GM12878 (cell line): ENCODE data around the gene CMBL. TPM values are rescaled to one million over a fixed set of nuclear protein-coding genes. Genes with fewer than 3 reads are reported as not detected.

Source experiments
- NBN ChIP-seq: fragments of 450-650 bp; IDR thresholded peaks from 2 replicates; pipeline ENCODE4 v1.6.1; 2016
- NR2F1 ChIP-seq: fragments of 450-650 bp; conservative IDR thresholded peaks from 2 replicates; pipeline ENCODE4 v1.6.1; 2017; ENCODE audit warnings: mild to moderate bottlenecking
- RFX5 ChIP-seq: IDR thresholded peaks from 2 replicates; pipeline ENCODE4 v1.6.1; 2011; ENCODE audit warnings: low read depth, low read length, improper control_type of control experiment
- ZSCAN29 ChIP-seq: fragments of 450-650 bp; IDR thresholded peaks from 2 replicates; pipeline ENCODE4 v1.6.1; 2017; ENCODE audit warnings: mild to moderate bottlenecking, moderate library complexity
- polyA plus RNA-seq, 11 experiments: library from polyadenylated mRNA; depleted of rRNA in 4 of 11; unstranded in 6 of 11; stranded (reverse) in 5 of 11; fragments of >200 nt; fragmentation: Nextera tagmentation in 4 of 11; fragmentation: Illumina TruSeq in 1 of 11; extraction: Ambion mirVana in 4 of 11; extraction: Trizol in 1 of 11; gene quantifications; 1 replicate in 1 of 11; 2 replicates in 10 of 11; pipeline versions ENCODE4 v1.2.1 to v1.2.3, GENCODE V29; 2011 to 2016; ENCODE audit warnings: inconsistent platforms in 2 of 11, missing spikeins in 2 of 11, low read depth in 1 of 11
- total RNA-seq, 4 experiments: library from RNA; depleted of rRNA in 3 of 4; stranded (reverse); fragments of >200 nt in 3 of 4; fragmentation: Illumina TruSeq in 1 of 4; extraction: Trizol in 1 of 4; gene quantifications; 2 replicates each; pipeline versions ENCODE4 v1.2.1 to v1.2.3, GENCODE V29; 2013 to 2021
- TF ChIP-seq, protein P1 (sequence below): fragments of 450-650 bp; IDR thresholded peaks from 2 replicates; pipeline ENCODE4 v1.6.1; 2017; ENCODE audit warnings: mild to moderate bottlenecking, moderate library complexity
- TF ChIP-seq, protein P2 (sequence below): fragments of 450-650 bp; IDR thresholded peaks from 2 replicates; pipeline ENCODE4 v1.6.1; 2017; ENCODE audit warnings: mild to moderate bottlenecking, low read depth, inconsistent platforms; ENCODE audit not compliant: poor library complexity, severe bottlenecking
- TF ChIP-seq, protein P3 (sequence below): fragments of 450-650 bp; IDR thresholded peaks from 2 replicates; pipeline ENCODE4 v1.6.1; 2016; ENCODE audit warnings: mild to moderate bottlenecking

The CMBL gene
- total and polyA plus RNA-seq, 10 of the 15 experiments (the other 5 are each of a cell fraction or from before 2014, with no cell fraction given), result 1.8 to 15.6 (median 7.5) TPM

DNA sequence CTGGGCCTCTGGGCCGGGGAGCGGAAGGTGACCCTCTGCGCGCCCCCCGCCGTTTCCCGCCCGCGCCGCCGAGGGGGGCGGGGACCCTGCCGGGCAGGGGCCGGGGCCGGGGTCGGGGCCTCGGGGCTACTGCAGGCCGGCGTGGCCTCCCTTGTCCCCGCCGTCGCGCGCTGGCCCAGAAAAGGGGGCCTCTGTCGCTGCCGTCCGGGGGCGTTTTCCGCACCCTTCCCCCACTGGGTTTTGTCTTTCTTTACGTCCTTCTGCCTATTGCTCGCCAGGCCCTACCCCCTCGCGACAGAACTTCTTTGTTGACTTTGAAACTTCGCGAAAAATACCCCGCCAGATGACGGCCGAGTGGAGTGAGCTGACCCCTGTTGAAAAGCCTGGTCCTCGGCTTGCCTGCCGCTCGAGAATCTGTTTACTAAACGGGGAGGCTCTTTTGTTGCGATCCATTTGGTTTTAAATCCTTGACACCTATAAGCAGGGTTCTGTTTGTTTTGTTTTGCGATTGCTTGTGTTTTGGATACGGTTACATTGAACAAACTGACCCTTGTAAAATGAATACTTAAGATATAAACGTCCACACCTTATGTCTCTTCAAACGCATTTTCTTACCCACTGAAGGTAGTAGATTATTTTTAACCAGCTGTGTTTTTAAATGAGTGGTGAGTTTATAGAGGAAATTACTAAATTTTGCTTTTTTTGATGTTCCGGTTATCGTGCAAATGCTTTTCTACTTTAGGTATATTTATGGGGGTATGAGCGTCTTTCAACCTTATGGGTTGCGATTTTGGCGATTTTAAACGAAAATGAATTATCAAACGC is 46.6 kb upstream of the CMBL start (continued):
- TF ChIP-seq, protein P1, sequence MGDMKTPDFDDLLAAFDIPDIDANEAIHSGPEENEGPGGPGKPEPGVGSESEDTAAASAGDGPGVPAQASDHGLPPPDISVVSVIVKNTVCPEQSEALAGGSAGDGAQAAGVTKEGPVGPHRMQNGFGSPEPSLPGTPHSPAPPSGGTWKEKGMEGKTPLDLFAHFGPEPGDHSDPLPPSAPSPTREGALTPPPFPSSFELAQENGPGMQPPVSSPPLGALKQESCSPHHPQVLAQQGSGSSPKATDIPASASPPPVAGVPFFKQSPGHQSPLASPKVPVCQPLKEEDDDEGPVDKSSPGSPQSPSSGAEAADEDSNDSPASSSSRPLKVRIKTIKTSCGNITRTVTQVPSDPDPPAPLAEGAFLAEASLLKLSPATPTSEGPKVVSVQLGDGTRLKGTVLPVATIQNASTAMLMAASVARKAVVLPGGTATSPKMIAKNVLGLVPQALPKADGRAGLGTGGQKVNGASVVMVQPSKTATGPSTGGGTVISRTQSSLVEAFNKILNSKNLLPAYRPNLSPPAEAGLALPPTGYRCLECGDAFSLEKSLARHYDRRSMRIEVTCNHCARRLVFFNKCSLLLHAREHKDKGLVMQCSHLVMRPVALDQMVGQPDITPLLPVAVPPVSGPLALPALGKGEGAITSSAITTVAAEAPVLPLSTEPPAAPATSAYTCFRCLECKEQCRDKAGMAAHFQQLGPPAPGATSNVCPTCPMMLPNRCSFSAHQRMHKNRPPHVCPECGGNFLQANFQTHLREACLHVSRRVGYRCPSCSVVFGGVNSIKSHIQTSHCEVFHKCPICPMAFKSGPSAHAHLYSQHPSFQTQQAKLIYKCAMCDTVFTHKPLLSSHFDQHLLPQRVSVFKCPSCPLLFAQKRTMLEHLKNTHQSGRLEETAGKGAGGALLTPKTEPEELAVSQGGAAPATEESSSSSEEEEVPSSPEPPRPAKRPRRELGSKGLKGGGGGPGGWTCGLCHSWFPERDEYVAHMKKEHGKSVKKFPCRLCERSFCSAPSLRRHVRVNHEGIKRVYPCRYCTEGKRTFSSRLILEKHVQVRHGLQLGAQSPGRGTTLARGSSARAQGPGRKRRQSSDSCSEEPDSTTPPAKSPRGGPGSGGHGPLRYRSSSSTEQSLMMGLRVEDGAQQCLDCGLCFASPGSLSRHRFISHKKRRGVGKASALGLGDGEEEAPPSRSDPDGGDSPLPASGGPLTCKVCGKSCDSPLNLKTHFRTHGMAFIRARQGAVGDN, result 0 out of 2 replicates have a peak, but pooled peaks have one; percentile 5
- TF ChIP-seq, protein P2, sequence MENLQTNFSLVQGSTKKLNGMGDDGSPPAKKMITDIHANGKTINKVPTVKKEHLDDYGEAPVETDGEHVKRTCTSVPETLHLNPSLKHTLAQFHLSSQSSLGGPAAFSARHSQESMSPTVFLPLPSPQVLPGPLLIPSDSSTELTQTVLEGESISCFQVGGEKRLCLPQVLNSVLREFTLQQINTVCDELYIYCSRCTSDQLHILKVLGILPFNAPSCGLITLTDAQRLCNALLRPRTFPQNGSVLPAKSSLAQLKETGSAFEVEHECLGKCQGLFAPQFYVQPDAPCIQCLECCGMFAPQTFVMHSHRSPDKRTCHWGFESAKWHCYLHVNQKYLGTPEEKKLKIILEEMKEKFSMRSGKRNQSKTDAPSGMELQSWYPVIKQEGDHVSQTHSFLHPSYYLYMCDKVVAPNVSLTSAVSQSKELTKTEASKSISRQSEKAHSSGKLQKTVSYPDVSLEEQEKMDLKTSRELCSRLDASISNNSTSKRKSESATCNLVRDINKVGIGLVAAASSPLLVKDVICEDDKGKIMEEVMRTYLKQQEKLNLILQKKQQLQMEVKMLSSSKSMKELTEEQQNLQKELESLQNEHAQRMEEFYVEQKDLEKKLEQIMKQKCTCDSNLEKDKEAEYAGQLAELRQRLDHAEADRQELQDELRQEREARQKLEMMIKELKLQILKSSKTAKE, result no peak
- TF ChIP-seq RFX5 (no peak), NBN (peak; percentile 17; the same call in 1 of the 2 replicates), NR2F1 (peak; percentile 66), ZSCAN29 (no peak)
- TF ChIP-seq, protein P3, sequence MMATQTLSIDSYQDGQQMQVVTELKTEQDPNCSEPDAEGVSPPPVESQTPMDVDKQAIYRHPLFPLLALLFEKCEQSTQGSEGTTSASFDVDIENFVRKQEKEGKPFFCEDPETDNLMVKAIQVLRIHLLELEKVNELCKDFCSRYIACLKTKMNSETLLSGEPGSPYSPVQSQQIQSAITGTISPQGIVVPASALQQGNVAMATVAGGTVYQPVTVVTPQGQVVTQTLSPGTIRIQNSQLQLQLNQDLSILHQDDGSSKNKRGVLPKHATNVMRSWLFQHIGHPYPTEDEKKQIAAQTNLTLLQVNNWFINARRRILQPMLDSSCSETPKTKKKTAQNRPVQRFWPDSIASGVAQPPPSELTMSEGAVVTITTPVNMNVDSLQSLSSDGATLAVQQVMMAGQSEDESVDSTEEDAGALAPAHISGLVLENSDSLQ, result no peak
